Measurements from ENCODE around the gene MRPL34.

MRPL34 gene

DNA sequence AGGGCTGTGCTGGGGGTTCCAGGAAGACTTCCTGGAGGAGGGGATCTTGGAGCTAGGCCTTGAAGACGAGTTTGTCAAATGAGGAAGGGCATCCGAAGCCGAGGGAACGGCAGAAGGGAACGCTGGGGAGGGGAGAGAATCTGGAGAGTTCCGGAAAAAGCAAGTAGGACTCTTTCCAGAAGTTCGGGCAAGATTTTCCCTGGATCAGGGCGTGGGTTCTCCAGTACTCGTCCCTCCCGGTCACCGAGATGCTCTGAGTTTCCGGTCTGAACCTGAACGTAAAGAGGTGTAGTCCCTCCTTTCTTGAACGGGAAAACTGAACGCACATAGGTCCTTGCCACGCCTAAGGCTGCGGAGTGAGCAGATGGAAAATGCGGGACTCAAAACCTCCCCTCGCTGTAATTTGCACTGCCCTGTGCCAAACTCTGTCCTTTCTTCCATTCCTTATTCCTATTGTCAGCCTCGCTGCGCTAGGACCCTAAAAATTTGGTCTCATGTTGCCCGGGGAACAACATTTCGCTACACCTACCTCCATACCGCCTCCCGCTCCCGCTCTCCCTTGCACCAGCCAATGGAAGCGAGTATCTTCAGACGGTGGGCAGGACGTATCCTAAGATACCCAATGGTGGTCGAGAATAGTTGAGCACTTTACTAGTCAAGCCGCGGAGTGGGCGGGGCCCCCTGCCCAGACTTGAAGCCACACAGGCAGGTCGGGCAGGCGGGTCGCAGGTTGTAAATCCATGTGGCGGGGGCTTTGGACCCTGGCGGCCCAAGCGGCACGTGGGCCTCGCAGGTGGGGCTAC, 31.4 kb downstream of the MRPL34 start, which contains the start of gene GTPBP3:
Gene GTPBP3, plus strand, starts transcription at position 682 of the 803 bp plus-strand sequence. Its CDS starts 59 bp downstream, at position 741.
- Histone ChIP-seq H3K36me3 (ENCODE audit: control insufficient read depth, insufficient read depth, low read length) (no peaks in the 10 kb centered on the region), H3K9ac (ENCODE audit: low read length) (peak within 1 kb of the TSS; percentile 89), H3K4me3 (ENCODE audit: low read length) (peak within 1 kb of the TSS; percentile 84), H3K4me1 (ENCODE audit: control insufficient read depth, insufficient read depth, low read length) (peaks cover 12% of the 10 kb centered on the region), H3K27me3 (ENCODE audit: control insufficient read depth, insufficient read depth, low read length) (no peaks in the 10 kb centered on the region), H3K27ac (ENCODE audit: low read depth, low read length) (peak within 1 kb of the TSS; percentile 88)

DNA sequence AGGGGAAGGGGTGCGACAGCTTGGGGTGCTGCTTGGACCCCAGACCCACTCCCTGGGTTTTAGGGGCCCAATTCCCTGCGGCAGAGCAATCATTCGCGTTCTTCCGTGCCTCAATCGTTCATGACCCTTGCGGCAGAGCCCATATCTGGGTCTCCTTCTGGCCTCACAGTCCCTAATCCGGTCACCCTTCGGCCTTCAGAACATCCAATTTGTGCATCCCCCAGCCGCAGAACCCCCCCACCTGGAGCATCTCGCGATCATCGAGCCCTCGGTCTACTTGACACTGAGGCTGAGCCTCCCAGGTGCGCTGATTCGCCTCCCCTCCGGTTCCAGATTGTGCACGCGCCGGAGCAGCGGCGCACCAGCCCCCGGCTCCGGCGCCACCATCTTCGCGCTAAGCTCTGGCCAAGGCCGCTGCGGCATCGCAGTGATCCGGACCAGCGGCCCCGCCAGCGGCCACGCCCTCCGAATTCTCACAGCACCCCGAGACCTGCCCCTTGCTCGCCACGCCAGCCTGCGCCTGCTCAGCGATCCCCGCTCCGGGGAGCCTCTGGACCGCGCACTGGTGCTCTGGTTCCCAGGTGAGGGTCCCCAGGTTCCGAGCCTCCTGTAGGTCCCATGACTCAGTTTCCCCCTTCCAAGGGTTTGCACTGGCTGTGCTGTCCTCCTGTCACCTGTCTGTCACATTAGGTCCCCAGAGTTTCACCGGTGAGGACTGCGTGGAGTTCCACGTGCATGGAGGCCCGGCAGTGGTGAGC, 32.2 kb downstream of the MRPL34 start:
- Histone ChIP-seq H3K36me3 (ENCODE audit: control insufficient read depth, insufficient read depth, low read length) (no peaks in the 10 kb centered on the region), H3K9ac (ENCODE audit: low read length) (peak overlapping the region; percentile 89), H3K4me1 (ENCODE audit: control insufficient read depth, insufficient read depth, low read length) (peaks cover 12% of the 10 kb centered on the region), H3K27ac (ENCODE audit: low read depth, low read length) (peak overlapping the region; percentile 58), H3K4me3 (ENCODE audit: low read length) (peak overlapping the region; percentile 84), H3K27me3 (ENCODE audit: control insufficient read depth, insufficient read depth, low read length) (no peaks in the 10 kb centered on the region)

DNA sequence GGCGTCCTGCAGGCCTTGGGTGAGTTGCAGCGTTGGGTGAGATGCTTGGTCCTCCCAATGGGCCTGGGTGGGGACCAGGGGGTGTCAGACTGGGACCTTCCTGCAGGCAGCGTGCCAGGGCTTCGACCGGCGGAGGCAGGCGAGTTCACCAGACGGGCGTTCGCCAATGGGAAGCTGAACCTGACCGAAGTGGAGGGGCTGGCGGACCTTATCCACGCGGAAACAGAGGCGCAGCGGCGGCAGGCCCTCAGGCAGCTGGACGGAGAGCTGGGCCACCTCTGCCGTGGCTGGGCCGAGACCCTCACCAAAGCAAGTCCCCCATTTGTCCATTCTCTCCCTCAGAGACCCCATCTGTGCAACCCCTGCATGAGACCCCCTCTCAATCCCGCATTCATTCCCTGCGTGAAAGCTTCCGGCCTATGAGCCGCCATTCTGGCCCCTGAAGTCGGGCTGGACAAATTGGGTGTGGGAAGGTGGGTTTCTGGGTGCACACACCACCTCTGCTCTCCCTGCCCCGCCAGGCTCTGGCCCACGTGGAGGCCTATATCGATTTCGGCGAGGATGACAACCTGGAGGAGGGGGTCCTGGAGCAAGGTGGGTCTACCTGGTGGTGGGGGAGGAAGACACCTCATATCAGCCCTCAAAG, 32.9 kb downstream of the MRPL34 start:
- Histone ChIP-seq H3K36me3 (ENCODE audit: control insufficient read depth, insufficient read depth, low read length) (no peaks in the 10 kb centered on the region), H3K9ac (ENCODE audit: low read length) (no peak overlapping the region), H3K27ac (ENCODE audit: low read depth, low read length) (no peak overlapping the region), H3K4me3 (ENCODE audit: low read length) (peak overlapping the region; percentile 84), H3K27me3 (ENCODE audit: control insufficient read depth, insufficient read depth, low read length) (no peaks in the 10 kb centered on the region), H3K4me1 (ENCODE audit: control insufficient read depth, insufficient read depth, low read length) (peaks cover 12% of the 10 kb centered on the region)

DNA sequence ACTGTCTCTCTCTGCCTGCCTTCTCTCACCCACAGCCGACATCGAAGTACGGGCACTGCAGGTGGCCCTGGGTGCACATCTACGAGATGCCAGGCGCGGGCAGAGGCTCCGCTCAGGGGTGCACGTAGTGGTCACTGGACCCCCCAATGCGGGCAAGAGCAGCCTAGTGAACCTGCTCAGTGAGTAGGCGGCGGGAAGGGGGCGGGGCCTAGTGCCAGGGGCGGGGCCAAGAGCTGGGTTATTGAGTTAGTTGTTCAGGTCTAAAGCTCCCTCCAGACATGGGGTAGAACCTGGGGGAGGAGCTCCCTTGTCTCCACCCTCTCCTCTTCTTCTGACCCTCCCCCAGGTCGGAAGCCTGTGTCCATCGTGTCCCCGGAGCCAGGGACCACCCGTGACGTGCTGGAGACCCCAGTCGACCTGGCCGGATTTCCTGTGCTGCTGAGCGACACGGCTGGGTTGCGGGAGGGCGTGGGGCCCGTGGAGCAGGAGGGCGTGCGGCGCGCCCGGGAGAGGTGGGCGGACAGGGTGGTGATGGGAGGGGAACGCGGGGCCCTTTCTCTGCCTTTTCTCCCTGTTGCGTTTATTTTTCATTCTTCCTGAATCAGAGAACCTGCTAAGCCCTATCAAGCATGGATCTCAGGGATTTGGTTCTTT, 33.5 kb downstream of the MRPL34 start:
- no peak overlapping the region for H3K27ac ChIP-seq (ENCODE audit: low read depth, low read length)
- no peaks in the 10 kb centered on the region for H3K27me3 ChIP-seq (ENCODE audit: control insufficient read depth, insufficient read depth, low read length)
- H3K4me3 ChIP-seq (ENCODE audit: low read length): no peak overlapping the region
- no peaks in the 10 kb centered on the region for H3K36me3 ChIP-seq (ENCODE audit: control insufficient read depth, insufficient read depth, low read length)
- H3K4me1 ChIP-seq (ENCODE audit: control insufficient read depth, insufficient read depth, low read length): peaks cover 12% of the 10 kb centered on the region
- no peak overlapping the region for H3K9ac ChIP-seq (ENCODE audit: low read length)

DNA sequence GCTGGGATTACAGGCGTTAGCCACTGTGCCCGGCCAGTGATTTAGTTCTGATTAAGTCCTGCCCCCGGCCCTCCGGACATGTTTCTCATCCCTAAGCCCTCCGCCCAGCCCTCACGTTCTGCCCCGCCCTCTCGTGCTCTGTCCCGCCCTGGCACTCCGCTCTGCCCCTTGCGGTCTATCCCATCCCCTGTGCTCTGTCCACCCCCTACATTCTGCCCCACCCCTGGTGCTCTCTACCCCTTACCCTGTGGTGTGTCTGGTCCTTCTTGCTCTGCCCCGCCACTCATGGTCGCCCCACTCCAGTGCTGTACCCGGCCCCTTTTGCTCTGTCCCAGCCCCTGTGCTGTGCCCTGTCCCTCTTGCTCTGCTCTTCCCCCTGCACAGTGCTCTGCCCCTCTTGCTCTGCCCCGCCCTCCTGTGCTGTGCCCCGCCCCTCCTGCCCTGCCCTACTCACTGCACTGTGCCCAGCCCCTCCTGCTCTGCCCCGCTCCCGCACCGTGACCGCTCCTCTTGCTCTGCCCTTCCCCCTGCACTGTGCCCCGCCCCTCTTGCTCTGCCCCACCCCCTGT, 34.7 kb downstream of the MRPL34 start:
- peaks cover 8% of the 10 kb centered on the region for H3K4me1 ChIP-seq (ENCODE audit: control insufficient read depth, insufficient read depth, low read length)
- H3K27ac ChIP-seq (ENCODE audit: low read depth, low read length): no peak overlapping the region
- H3K36me3 ChIP-seq (ENCODE audit: control insufficient read depth, insufficient read depth, low read length): no peaks in the 10 kb centered on the region
- no peaks in the 10 kb centered on the region for H3K27me3 ChIP-seq (ENCODE audit: control insufficient read depth, insufficient read depth, low read length)
- no peak overlapping the region for H3K4me3 ChIP-seq (ENCODE audit: low read length)
- no peak overlapping the region for H3K9ac ChIP-seq (ENCODE audit: low read length)

DNA sequence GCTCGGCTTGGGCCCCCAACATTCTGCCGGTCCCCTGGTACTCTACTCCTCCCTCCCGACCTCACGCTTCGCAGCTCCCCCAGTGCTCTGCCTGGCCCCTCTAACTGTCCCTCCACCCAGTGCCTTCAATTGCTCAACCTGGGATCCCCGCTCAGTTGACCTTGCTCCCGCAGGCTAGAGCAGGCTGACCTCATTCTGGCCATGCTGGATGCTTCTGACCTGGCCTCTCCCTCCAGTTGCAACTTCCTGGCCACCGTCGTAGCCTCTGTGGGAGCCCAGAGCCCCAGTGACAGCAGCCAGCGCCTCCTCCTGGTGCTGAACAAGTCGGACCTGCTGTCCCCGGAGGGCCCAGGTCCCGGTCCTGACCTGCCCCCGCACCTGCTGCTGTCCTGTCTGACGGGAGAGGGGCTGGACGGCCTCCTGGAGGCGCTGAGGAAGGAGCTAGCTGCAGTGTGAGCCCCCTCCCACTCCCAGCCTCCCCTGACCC, 35.2 kb downstream of the MRPL34 start:
- Histone ChIP-seq H3K36me3 (ENCODE audit: control insufficient read depth, insufficient read depth, low read length) (no peaks in the 10 kb centered on the region), H3K9ac (ENCODE audit: low read length) (no peak overlapping the region), H3K27ac (ENCODE audit: low read depth, low read length) (no peak overlapping the region), H3K4me1 (ENCODE audit: control insufficient read depth, insufficient read depth, low read length) (peaks cover 7% of the 10 kb centered on the region), H3K27me3 (ENCODE audit: control insufficient read depth, insufficient read depth, low read length) (no peaks in the 10 kb centered on the region), H3K4me3 (ENCODE audit: low read length) (no peak overlapping the region)

DNA sequence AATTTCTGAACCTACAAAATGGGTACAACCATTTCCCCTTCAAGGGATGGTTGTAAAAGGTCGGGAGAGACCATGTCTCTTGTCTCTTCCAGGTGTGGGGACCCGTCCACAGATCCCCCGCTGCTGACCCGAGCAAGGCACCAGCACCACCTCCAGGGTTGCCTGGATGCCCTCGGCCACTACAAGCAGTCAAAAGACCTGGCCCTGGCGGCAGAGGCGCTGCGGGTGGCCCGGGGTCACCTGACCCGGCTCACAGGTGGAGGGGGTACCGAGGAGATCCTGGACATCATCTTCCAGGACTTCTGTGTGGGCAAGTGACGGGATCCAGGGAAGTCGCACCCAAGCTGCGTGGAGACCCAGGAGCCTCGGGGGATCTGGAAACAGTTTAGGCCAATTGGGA, 35.7 kb downstream of the MRPL34 start:
- peaks cover 10% of the 10 kb centered on the region for H3K4me1 ChIP-seq (ENCODE audit: control insufficient read depth, insufficient read depth, low read length)
- H3K36me3 ChIP-seq (ENCODE audit: control insufficient read depth, insufficient read depth, low read length): no peaks in the 10 kb centered on the region
- no peak overlapping the region for H3K9ac ChIP-seq (ENCODE audit: low read length)
- H3K27me3 ChIP-seq (ENCODE audit: control insufficient read depth, insufficient read depth, low read length): no peaks in the 10 kb centered on the region
- H3K27ac ChIP-seq (ENCODE audit: low read depth, low read length): no peak overlapping the region
- no peak overlapping the region for H3K4me3 ChIP-seq (ENCODE audit: low read length)

DNA sequence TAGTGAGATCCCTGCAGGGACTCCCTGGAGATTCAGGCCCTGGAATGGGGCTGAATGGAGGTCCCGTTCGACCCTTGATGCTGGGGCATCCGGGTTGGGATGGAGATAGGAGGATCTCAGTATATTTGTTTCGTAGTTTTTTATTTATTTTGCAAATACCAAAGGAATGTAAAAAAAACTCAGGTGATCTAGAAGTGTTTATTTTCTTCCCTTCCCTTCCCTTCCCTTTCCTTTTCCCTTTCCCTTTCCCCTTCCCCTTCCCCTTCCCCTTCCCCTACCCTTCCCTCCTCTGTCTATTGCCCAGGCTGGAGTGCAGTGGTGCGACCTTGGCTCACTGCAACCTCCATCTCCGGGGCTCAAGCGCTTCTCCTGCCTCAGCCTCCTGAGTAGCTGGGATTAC, 36.2 kb downstream of the MRPL34 start:
- Histone ChIP-seq H3K27ac (ENCODE audit: low read depth, low read length) (no peak overlapping the region), H3K36me3 (ENCODE audit: control insufficient read depth, insufficient read depth, low read length) (no peaks in the 10 kb centered on the region), H3K9ac (ENCODE audit: low read length) (no peak overlapping the region), H3K27me3 (ENCODE audit: control insufficient read depth, insufficient read depth, low read length) (no peaks in the 10 kb centered on the region), H3K4me3 (ENCODE audit: low read length) (no peak overlapping the region), H3K4me1 (ENCODE audit: control insufficient read depth, insufficient read depth, low read length) (peaks cover 10% of the 10 kb centered on the region)

DNA sequence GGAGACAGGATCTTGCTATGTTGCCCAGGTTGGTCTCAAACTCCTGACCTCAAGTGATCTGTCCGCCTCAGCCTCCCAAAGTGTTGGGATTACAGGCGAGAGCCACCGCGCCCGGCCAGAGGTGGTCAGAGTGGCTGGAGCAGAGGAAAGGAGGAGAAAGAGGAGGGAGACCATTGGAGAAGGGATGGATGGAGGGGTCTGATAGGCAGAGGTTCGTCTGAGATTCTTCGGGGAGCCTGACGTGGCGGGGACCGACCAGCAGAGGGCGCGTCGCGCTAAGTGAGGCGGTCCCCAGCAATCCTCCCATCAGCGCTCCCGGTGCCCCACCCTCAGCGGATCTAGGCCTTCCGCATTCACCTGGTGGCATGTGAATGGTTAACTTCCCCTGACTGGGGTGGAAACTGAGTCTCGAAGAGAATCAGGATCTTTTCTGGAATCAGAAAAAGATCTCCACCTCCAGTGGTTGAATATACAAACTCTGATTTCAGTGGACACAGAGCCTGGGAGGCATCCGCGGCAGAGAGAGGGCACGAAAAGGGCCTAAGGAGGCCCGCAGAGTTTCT, 40.5 kb downstream of the MRPL34 start:
- no peak overlapping the region for H3K27ac ChIP-seq (ENCODE audit: low read depth, low read length)

DNA sequence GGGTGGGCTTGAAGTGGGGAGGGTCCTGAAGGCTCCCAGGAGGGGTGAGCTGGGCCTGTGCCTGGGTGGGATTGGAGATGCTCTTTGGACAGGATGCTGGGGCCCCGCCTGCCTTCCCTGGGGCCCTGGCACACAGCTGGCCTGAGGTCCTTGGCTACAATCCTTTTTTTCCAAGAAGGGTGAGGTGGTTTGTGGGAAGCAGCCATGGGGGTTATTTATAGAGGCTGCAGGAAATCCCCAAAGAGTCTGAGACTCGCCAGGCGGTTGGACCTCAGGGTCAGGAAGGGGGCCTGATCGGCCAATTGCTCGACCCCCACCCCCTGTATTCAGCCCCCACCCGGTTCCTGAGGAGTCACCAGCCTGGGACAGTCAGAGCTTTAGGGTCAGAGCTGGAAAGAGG, 41.7 kb downstream of the MRPL34 start:
- no peaks in the 10 kb centered on the region for H3K36me3 ChIP-seq (ENCODE audit: control insufficient read depth, insufficient read depth, low read length)
- H3K27ac ChIP-seq (ENCODE audit: low read depth, low read length): no peak overlapping the region
- H3K9ac ChIP-seq (ENCODE audit: low read length): no peak overlapping the region
- H3K4me1 ChIP-seq (ENCODE audit: control insufficient read depth, insufficient read depth, low read length): peaks cover 3% of the 10 kb centered on the region
- no peak overlapping the region for H3K4me3 ChIP-seq (ENCODE audit: low read length)
- peaks cover 6% of the 10 kb centered on the region for H3K27me3 ChIP-seq (ENCODE audit: control insufficient read depth, insufficient read depth, low read length)

More for the DNA sequence above, 40.5 kb downstream of the MRPL34 start:
- H3K4me3 ChIP-seq (ENCODE audit: low read length): no peak overlapping the region
- peaks cover 6% of the 10 kb centered on the region for H3K27me3 ChIP-seq (ENCODE audit: control insufficient read depth, insufficient read depth, low read length)
- no peaks in the 10 kb centered on the region for H3K36me3 ChIP-seq (ENCODE audit: control insufficient read depth, insufficient read depth, low read length)
- H3K4me1 ChIP-seq (ENCODE audit: control insufficient read depth, insufficient read depth, low read length): peaks cover 3% of the 10 kb centered on the region
- no peak overlapping the region for H3K9ac ChIP-seq (ENCODE audit: low read length)

DNA sequence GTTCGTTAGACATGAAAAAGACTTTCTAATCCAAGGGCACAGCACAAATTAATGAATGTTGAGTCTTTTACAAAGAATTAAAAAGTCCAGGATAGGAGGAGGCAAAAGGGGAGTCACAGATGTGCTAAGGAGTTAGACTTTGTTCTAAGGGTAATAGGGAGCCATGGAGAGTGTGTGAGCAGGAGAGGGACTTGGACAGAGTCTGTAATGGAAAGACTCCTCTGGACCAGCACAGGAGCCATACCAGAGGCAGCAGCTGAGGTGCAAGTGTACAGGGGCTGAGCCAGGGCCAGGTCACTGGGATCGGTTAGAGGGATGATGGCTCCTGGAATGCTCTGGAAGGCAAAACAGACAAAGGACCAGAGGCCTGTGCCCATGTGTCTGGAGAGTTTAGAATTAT, 42.2 kb downstream of the MRPL34 start:
- Histone ChIP-seq H3K4me3 (ENCODE audit: low read length) (no peak overlapping the region), H3K27me3 (ENCODE audit: control insufficient read depth, insufficient read depth, low read length) (peaks cover 6% of the 10 kb centered on the region), H3K27ac (ENCODE audit: low read depth, low read length) (no peak overlapping the region), H3K36me3 (ENCODE audit: control insufficient read depth, insufficient read depth, low read length) (no peaks in the 10 kb centered on the region), H3K4me1 (ENCODE audit: control insufficient read depth, insufficient read depth, low read length) (peaks cover 3% of the 10 kb centered on the region), H3K9ac (ENCODE audit: low read length) (no peak overlapping the region)
